ENCODE results near the gene UNC5A. TPM values are rescaled to one million over a fixed set of nuclear protein-coding genes. Genes with fewer than 3 reads are reported as not detected.

UNC5A gene
- total and polyA plus RNA-seq, 3 donors from 2014 or later = 1.7 to 2.0 (median 1.8) TPM

DNA sequence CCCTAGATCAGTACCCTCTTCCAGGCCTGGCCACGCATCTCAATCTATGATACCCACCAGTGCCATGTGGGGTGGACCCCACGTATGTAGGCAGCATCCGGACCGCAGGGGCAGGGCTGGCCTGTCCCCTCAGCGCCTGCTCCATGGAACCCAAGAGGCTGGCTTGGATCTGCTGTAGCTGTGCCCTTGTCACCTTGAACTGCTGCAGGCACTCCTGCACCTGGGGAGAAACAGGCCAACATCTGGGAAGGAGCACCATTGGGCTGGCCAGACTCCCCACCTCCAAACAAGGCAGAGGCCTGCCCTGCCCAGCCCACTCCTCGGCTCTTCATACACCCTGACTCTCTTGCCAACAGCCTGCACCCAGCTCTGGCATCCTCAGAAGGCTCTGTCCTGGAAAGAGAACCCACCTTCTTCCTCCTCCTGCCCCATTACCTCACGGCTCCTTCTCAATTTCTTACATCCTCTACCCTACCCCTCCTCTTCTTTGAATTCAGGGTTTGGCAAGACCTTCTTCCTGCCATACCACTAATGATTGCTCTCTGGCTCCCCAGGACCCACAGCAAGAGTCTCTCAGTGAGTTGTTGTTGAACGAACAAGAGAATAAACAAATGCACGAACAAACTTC is 81.1 kb downstream of the UNC5A start:
- no peak for DNase-seq
- 78 to 90% methylated on average over 4 to 9 of the region's 9 CpGs for WGBS, 2 donors
- no peaks in the 10 kb centered on the region for H3K27me3 ChIP-seq
- intact Hi-C loops (cut with DNase I; ENCODE audit: low total_unique reads) = no loop called here
- no peak overlapping the region for H3K4me3 ChIP-seq
- no peak for TF ChIP-seq POLR2A (IDR thresholded peaks at IDR 0.05)
- TF ChIP-seq, protein P1, sequence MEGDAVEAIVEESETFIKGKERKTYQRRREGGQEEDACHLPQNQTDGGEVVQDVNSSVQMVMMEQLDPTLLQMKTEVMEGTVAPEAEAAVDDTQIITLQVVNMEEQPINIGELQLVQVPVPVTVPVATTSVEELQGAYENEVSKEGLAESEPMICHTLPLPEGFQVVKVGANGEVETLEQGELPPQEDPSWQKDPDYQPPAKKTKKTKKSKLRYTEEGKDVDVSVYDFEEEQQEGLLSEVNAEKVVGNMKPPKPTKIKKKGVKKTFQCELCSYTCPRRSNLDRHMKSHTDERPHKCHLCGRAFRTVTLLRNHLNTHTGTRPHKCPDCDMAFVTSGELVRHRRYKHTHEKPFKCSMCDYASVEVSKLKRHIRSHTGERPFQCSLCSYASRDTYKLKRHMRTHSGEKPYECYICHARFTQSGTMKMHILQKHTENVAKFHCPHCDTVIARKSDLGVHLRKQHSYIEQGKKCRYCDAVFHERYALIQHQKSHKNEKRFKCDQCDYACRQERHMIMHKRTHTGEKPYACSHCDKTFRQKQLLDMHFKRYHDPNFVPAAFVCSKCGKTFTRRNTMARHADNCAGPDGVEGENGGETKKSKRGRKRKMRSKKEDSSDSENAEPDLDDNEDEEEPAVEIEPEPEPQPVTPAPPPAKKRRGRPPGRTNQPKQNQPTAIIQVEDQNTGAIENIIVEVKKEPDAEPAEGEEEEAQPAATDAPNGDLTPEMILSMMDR (IDR thresholded peaks at IDR 0.05) = no peak
- H3K4me1 ChIP-seq = no peaks in the 10 kb centered on the region
- no peak overlapping the region for H3K27ac ChIP-seq
- H3K36me3 ChIP-seq (ENCODE audit: low read depth, missing control alignments) = no peaks in the 10 kb centered on the region
- H3K9me3 ChIP-seq = no peaks in the 10 kb centered on the region

DNA sequence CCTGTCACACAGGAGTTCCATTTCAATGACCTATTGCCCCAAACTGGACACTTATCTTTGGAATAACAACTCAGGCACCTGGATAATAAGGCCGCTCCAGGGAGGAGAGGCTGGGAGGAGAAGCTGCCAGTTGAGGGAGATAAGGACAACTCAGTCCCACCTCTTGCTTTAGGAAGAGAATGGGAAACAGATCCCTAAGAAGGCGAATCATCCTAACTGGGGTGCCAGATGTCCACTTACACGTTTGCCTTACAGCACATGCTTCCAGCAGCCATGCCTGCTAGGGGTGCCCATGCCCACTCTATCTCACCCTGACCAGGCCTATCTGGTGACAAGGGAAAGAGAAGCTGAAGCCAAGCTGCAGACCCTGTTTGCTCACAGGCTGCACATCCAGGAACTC is 82.3 kb downstream of the UNC5A start:
- H3K27ac ChIP-seq = no peak overlapping the region
- intact Hi-C loops (cut with DNase I; ENCODE audit: low total_unique reads) = no loop called here
- DNase-seq = no peak

DNA sequence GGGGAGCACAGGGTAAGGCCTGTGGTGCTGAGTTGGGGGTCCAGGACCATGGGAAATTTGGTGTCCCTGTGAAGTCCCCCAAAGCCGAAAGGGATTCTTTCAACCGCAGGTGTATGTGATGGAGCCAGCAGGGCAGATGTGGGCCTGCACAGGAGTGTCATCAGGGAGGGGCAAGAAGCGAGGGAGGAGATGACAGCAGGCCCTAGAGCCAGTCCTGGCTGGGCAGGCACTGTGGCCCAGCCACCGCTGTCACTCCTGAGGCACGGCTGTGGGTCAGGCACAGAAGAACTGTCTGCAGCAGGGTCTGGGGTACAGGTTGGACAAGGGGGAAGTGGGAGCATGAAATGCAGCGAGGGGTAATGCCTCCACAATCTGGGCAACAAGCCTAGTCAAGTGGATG is 83.9 kb downstream of the UNC5A start:
- TF ChIP-seq POLR2A (IDR thresholded peaks at IDR 0.05) = no peak
- TF ChIP-seq, protein P1 (IDR thresholded peaks at IDR 0.05) = no peak
- H3K27me3 ChIP-seq = no peaks in the 10 kb centered on the region
- no peaks in the 10 kb centered on the region for H3K4me1 ChIP-seq
- H3K9me3 ChIP-seq = no peaks in the 10 kb centered on the region
- DNase-seq = peak; percentile 1
- 87 to 97% methylated on average over 4 to 6 of the region's 6 CpGs for WGBS, 2 donors
- H3K4me3 ChIP-seq = no peak overlapping the region
- no peak overlapping the region for H3K27ac ChIP-seq
- no peaks in the 10 kb centered on the region for H3K36me3 ChIP-seq (ENCODE audit: low read depth, missing control alignments)
- intact Hi-C loops (cut with DNase I; ENCODE audit: low total_unique reads) = no loop called here

More for the DNA sequence above, 82.3 kb downstream of the UNC5A start:
- TF ChIP-seq POLR2A (IDR thresholded peaks at IDR 0.05) = no peak
- TF ChIP-seq, protein P1 (IDR thresholded peaks at IDR 0.05) = no peak
- H3K4me1 ChIP-seq = no peaks in the 10 kb centered on the region
- H3K27me3 ChIP-seq = no peaks in the 10 kb centered on the region
- H3K36me3 ChIP-seq (ENCODE audit: low read depth, missing control alignments) = no peaks in the 10 kb centered on the region
- 58 to 77% methylated on average over 3 of the region's 3 CpGs for WGBS, 2 donors
- H3K4me3 ChIP-seq = no peak overlapping the region
- no peaks in the 10 kb centered on the region for H3K9me3 ChIP-seq

DNA sequence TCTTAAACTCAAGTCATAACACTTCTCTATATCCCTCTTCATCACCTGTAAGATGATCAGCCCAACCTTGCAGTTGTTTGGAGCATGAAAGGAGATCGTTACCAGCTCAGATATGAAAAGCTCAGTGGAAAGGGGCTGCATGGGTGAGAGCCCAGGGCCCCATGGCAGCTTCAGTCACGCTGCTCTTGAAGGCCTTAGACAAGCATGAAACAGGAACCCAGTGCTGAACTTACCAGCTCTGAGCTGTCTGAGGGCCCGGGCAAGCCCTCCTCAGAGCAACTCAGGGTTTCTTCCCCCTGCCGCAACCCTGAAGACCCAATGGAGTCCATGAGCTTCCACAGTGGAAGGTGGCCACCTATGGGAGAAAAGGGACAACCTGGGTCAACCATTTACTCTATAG is 85.5 kb downstream of the UNC5A start:
- Histone ChIP-seq H3K9me3 (no peaks in the 10 kb centered on the region), H3K27me3 (no peaks in the 10 kb centered on the region), H3K4me3 (no peak overlapping the region), H3K27ac (no peak overlapping the region), H3K4me1 (no peaks in the 10 kb centered on the region), H3K36me3 (ENCODE audit: low read depth, missing control alignments) (no peaks in the 10 kb centered on the region)
- WGBS, 2 donors = 83 to 96% methylated on average over 4 of the region's 4 CpGs
- peak; percentile 2 for DNase-seq
- no peak for TF ChIP-seq POLR2A (IDR thresholded peaks at IDR 0.05)
- TF ChIP-seq, protein P1 (IDR thresholded peaks at IDR 0.05) = no peak
- intact Hi-C loops (cut with DNase I; ENCODE audit: low total_unique reads) = no loop called here

GRCh38 chr5:176897263-176897662 is 86.9 kb downstream of the UNC5A start:
- no peak overlapping the region for H3K4me3 ChIP-seq
- H3K9me3 ChIP-seq = no peaks in the 10 kb centered on the region
- DNase-seq = peak; percentile 2
- no peaks in the 10 kb centered on the region for H3K4me1 ChIP-seq
- H3K27ac ChIP-seq = no peak overlapping the region
- H3K36me3 ChIP-seq (ENCODE audit: low read depth, missing control alignments) = no peaks in the 10 kb centered on the region
- no peaks in the 10 kb centered on the region for H3K27me3 ChIP-seq
- intact Hi-C loops (cut with DNase I; ENCODE audit: low total_unique reads) = no loop called here
- TF ChIP-seq, protein P1 (IDR thresholded peaks at IDR 0.05) = no peak
- TF ChIP-seq POLR2A (IDR thresholded peaks at IDR 0.05) = no peak
- WGBS, 2 donors = 67 to 70% methylated on average over 3 of the region's 3 CpGs

All from testis (tissue), 3 donors.